Measurements from ENCODE around the gene ETV1. TPM values are rescaled to one million over a fixed set of nuclear protein-coding genes. Genes with fewer than 3 reads are reported as not detected.
A peak's percentile ranks its signal among the peaks of the same experiment; 100 is the strongest.

Gene ETV1
- total and polyA plus RNA-seq, 4 experiments from 2014 or later, result 0.47 TPM; not detected in 3

DNA sequence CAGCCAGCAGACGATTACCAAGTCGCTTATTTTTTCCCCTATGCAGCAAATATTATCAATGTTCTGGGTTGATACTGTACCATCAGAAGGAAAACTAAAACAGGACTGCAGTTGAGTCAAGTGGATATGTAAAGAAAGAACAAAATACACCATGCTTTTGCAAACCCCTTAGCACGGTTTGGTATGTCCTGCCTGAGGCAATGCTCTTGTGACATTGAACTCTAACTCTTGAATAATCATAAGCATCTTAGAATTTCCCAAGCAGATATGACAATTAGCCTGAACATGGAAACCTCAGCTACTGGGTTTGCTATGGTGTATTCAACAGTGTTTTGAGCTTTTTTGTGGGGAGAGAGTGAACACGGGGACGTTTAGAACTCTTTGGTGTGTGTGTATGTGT lies 107.4 kb downstream of the ETV1 start:
- H3K27ac Mint-ChIP-seq, result no peak overlapping the region
- no peaks in the 10 kb centered on the region for H3K36me3 ChIP-seq (ENCODE audit: insufficient read depth, low read length)
- no peak for DNase-seq
- H3K27ac ChIP-seq (ENCODE audit: low read depth, low read length), result no peak overlapping the region
- H3K4me3 ChIP-seq (ENCODE audit: low read length in 2 of 2), result no peak overlapping the region
- H3K36me3 Mint-ChIP-seq, result no peaks in the 10 kb centered on the region
- peaks cover 0 to 4% (median 0%) of the 10 kb centered on the region in 8 donors for H3K9me3 Mint-ChIP-seq
- CTCF ChIA-PET (ENCODE audit: partially characterized antibody), result no interaction called here
- no peaks in the 10 kb centered on the region for H3K27me3 ChIP-seq (ENCODE audit: insufficient read depth, low read length)
- peaks cover 0 to 1% (median 0%) of the 10 kb centered on the region in 4 donors for H3K4me1 Mint-ChIP-seq
- POLR2A ChIA-PET (ENCODE audit: partially characterized antibody), result no interaction called here
- intact Hi-C loops (cut with micrococcal nuclease), result no loop called here
- no peaks in the 10 kb centered on the region for H3K9me3 ChIP-seq (ENCODE audit: control insufficient read depth in 1 of 2, low read length in 2 of 2)
- H3K4me3 Mint-ChIP-seq, result no peak overlapping the region
- H3K27me3 Mint-ChIP-seq, result no peaks in the 10 kb centered on the region
- no peaks in the 10 kb centered on the region for H3K4me1 ChIP-seq (ENCODE audit: insufficient read depth, low read length)

- Mint-ChIP-seq H3K36me3 (no peaks in the 10 kb centered on the region), H3K4me3 (no peak overlapping the region), H3K9me3 (peaks cover 0 to 4% (median 0%) of the 10 kb centered on the region in 8 donors), H3K4me1 (peaks cover 0 to 1% (median 0%) of the 10 kb centered on the region in 4 donors), H3K27me3 (no peaks in the 10 kb centered on the region), H3K27ac (no peak overlapping the region)
- Histone ChIP-seq H3K9me3 (ENCODE audit: control insufficient read depth in 1 of 2, low read length in 2 of 2) (no peaks in the 10 kb centered on the region), H3K27me3 (ENCODE audit: insufficient read depth, low read length) (no peaks in the 10 kb centered on the region), H3K4me3 (ENCODE audit: low read length in 2 of 2) (no peak overlapping the region), H3K36me3 (ENCODE audit: insufficient read depth, low read length) (no peaks in the 10 kb centered on the region), H3K27ac (ENCODE audit: low read depth, low read length) (no peak overlapping the region), H3K4me1 (ENCODE audit: insufficient read depth, low read length) (no peaks in the 10 kb centered on the region)
- ChIA-PET POLR2A (ENCODE audit: partially characterized antibody) (no interaction called here), CTCF (ENCODE audit: partially characterized antibody) (no interaction called here)
- no peak for DNase-seq
- intact Hi-C loops (cut with micrococcal nuclease), result no loop called here
Observed at GRCh38 chr7:13880789-13881188, 108.7 kb downstream of the ETV1 start.

DNA sequence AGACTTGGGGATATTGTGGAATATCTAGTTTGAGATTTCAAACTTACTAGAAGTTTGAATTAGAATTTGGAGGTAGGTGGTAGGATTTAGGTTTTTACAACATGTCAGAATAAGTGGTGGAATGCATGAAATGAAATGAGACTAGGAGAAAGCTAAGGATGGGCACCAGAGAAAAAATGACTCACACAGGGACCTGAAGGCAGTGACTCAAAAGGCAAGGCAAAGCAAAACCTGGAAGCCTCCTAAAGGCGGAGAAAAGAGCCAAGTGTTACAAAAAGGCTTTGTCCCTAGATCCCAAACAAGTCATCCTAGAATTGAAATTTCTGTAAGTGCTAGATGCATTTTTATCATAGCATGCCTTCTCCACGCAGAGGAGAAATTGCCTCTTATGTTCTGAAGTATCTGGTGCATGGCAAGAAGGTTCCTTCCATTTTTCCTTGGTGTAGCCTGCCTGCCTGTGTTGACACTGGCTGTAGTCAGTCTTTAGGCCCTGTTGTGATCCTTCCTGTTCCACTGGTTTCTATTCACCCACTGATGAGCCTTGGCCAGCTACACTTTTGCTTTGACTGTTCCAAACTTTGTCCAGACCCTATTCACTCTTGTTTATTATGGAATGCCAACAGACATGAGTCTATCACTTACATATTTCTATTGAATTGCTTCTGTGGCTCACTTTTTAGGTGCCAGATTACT lies 109.3 kb downstream of the ETV1 start:
- no peak overlapping the region for H3K4me3 Mint-ChIP-seq
- Histone ChIP-seq H3K27ac (ENCODE audit: low read depth, low read length) (no peak overlapping the region), H3K4me3 (ENCODE audit: low read length in 2 of 2) (no peak overlapping the region), H3K9me3 (ENCODE audit: control insufficient read depth in 1 of 2, low read length in 2 of 2) (no peaks in the 10 kb centered on the region), H3K4me1 (ENCODE audit: insufficient read depth, low read length) (peaks cover 4% of the 10 kb centered on the region), H3K36me3 (ENCODE audit: insufficient read depth, low read length) (no peaks in the 10 kb centered on the region), H3K27me3 (ENCODE audit: insufficient read depth, low read length) (no peaks in the 10 kb centered on the region)
- no peaks in the 10 kb centered on the region for H3K27me3 Mint-ChIP-seq
- H3K36me3 Mint-ChIP-seq, result no peaks in the 10 kb centered on the region
- no peak overlapping the region for H3K27ac Mint-ChIP-seq
- H3K4me1 Mint-ChIP-seq, result peaks cover 3 to 6% (median 4%) of the 10 kb centered on the region in 4 donors
- no peak for DNase-seq
- intact Hi-C loops (cut with micrococcal nuclease), result no loop called here
- CTCF ChIA-PET (ENCODE audit: partially characterized antibody), result no interaction called here
- peaks cover 0 to 4% (median 0%) of the 10 kb centered on the region in 8 donors for H3K9me3 Mint-ChIP-seq
- POLR2A ChIA-PET (ENCODE audit: partially characterized antibody), result no interaction called here

GRCh38 chr7:13879143-13879542 lies 110.3 kb downstream of the ETV1 start:
- Mint-ChIP-seq H3K4me1 (peaks cover 7 to 15% (median 10%) of the 10 kb centered on the region in 4 donors), H3K36me3 (no peaks in the 10 kb centered on the region), H3K9me3 (peaks cover 0 to 4% (median 0%) of the 10 kb centered on the region in 8 donors), H3K27me3 (no peaks in the 10 kb centered on the region), H3K4me3 (no peak overlapping the region), H3K27ac (no peak overlapping the region)
- ChIA-PET POLR2A (ENCODE audit: partially characterized antibody) (no interaction called here), CTCF (ENCODE audit: partially characterized antibody) (no interaction called here)
- intact Hi-C loops (cut with micrococcal nuclease), result no loop called here
- Histone ChIP-seq H3K36me3 (ENCODE audit: insufficient read depth, low read length) (no peaks in the 10 kb centered on the region), H3K4me3 (ENCODE audit: low read length in 2 of 2) (no peak overlapping the region), H3K9me3 (ENCODE audit: control insufficient read depth in 1 of 2, low read length in 2 of 2) (no peaks in the 10 kb centered on the region), H3K27me3 (ENCODE audit: insufficient read depth, low read length) (no peaks in the 10 kb centered on the region), H3K4me1 (ENCODE audit: insufficient read depth, low read length) (peaks cover 13% of the 10 kb centered on the region), H3K27ac (ENCODE audit: low read depth, low read length) (no peak overlapping the region)
- DNase-seq, result no peak

- intact Hi-C loops (cut with micrococcal nuclease), result no loop called here
- Mint-ChIP-seq H3K27ac (no peak overlapping the region), H3K36me3 (no peaks in the 10 kb centered on the region), H3K4me1 (peaks cover 9 to 17% (median 13%) of the 10 kb centered on the region in 4 donors), H3K27me3 (no peaks in the 10 kb centered on the region), H3K9me3 (peaks cover 0 to 4% (median 0%) of the 10 kb centered on the region in 8 donors), H3K4me3 (no peak overlapping the region)
- Histone ChIP-seq H3K27ac (ENCODE audit: low read depth, low read length) (no peak overlapping the region), H3K4me1 (ENCODE audit: insufficient read depth, low read length) (peaks cover 13% of the 10 kb centered on the region), H3K9me3 (ENCODE audit: control insufficient read depth in 1 of 2, low read length in 2 of 2) (no peaks in the 10 kb centered on the region), H3K27me3 (ENCODE audit: insufficient read depth, low read length) (no peaks in the 10 kb centered on the region), H3K36me3 (ENCODE audit: insufficient read depth, low read length) (no peaks in the 10 kb centered on the region), H3K4me3 (ENCODE audit: low read length in 2 of 2) (no peak overlapping the region)
- ChIA-PET POLR2A (ENCODE audit: partially characterized antibody) (no interaction called here), CTCF (ENCODE audit: partially characterized antibody) (no interaction called here)
- DNase-seq, result no peak
Observed at GRCh38 chr7:13878154-13878553, 111.3 kb downstream of the ETV1 start.

DNA sequence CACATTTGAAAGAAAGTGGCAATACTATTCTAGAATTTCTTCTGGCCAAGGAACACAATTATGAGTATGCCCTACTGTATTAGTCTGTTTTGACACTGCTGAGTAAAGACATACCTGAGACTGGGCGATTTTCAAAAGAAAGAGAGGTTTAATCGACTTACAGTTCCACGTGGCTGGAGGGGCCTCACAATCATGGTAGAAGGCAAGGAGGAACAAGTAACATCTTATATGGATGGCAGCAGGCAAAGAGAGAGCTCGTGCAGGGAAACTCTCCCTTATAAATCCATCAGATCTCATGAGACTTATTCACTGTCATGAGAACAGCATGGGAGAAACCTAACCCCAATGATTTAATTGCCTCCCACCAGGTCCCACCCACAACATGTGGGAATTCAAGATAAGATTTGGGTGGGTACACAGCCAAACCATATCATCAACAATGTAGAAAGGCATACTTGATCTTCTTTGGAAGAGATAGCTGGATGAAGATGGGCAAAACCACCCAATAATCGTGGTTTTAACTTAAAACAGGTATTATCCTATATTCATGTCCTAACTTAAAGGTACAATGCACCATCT lies 113.9 kb downstream of the ETV1 start:
- ChIA-PET POLR2A (ENCODE audit: partially characterized antibody) (no interaction called here), CTCF (ENCODE audit: partially characterized antibody) (no interaction called here)
- no peak for DNase-seq
- H3K4me3 ChIP-seq (ENCODE audit: low read length in 2 of 2), result no peak overlapping the region
- Mint-ChIP-seq H3K4me1 (peaks cover 9 to 17% (median 13%) of the 10 kb centered on the region in 4 donors), H3K27me3 (peaks cover 0 to 2% of the 10 kb centered on the region in 2 donors), H3K36me3 (no peaks in the 10 kb centered on the region), H3K4me3 (peak overlapping the region in 1 of 8 donors; percentile 29), H3K27ac (no peak overlapping the region), H3K9me3 (peaks cover 0 to 4% (median 0%) of the 10 kb centered on the region in 8 donors)
- H3K27ac ChIP-seq (ENCODE audit: low read depth, low read length), result no peak overlapping the region
- H3K36me3 ChIP-seq (ENCODE audit: insufficient read depth, low read length), result no peaks in the 10 kb centered on the region
- no peaks in the 10 kb centered on the region for H3K9me3 ChIP-seq (ENCODE audit: control insufficient read depth in 1 of 2, low read length in 2 of 2)
- H3K4me1 ChIP-seq (ENCODE audit: insufficient read depth, low read length), result peaks cover 13% of the 10 kb centered on the region
- intact Hi-C loops (cut with micrococcal nuclease), result no loop called here
- H3K27me3 ChIP-seq (ENCODE audit: insufficient read depth, low read length), result no peaks in the 10 kb centered on the region

GRCh38 chr7:13874783-13875182 lies 114.7 kb downstream of the ETV1 start:
- peak in 4 of 5 donors; percentile 11 to 37 (median 16) for DNase-seq

More at GRCh38 chr7:13874783-13875182, 114.7 kb downstream of the ETV1 start:
- Mint-ChIP-seq H3K9me3 (peaks cover 0 to 4% (median 0%) of the 10 kb centered on the region in 8 donors), H3K27ac (peak overlapping the region in 2 of 7 donors; percentile 43 to 72), H3K4me1 (peaks cover 9 to 17% (median 13%) of the 10 kb centered on the region in 4 donors), H3K27me3 (peaks cover 0 to 2% of the 10 kb centered on the region in 2 donors), H3K4me3 (peak overlapping the region in 6 of 8 donors; percentile 3 to 61 (median 34)), H3K36me3 (no peaks in the 10 kb centered on the region)
- no peaks in the 10 kb centered on the region for H3K27me3 ChIP-seq (ENCODE audit: insufficient read depth, low read length)
- H3K27ac ChIP-seq (ENCODE audit: low read depth, low read length), result no peak overlapping the region
- H3K36me3 ChIP-seq (ENCODE audit: insufficient read depth, low read length), result no peaks in the 10 kb centered on the region
- intact Hi-C loops (cut with micrococcal nuclease), result loop anchor here (5.0 kb wide), 1 partner anchor 33 kb away; no protein-coding TSS in a partner anchor
- H3K9me3 ChIP-seq (ENCODE audit: control insufficient read depth in 1 of 2, low read length in 2 of 2), result no peaks in the 10 kb centered on the region
- peaks cover 13% of the 10 kb centered on the region for H3K4me1 ChIP-seq (ENCODE audit: insufficient read depth, low read length)
- ChIA-PET POLR2A (ENCODE audit: partially characterized antibody) (no interaction called here), CTCF (ENCODE audit: partially characterized antibody) (no interaction called here)
- H3K4me3 ChIP-seq (ENCODE audit: low read length in 2 of 2), result no peak overlapping the region
